Heart left ventricle (tissue), 16 donors: ENCODE measurements around the gene METTL24. TPM values are rescaled to one million over a fixed set of nuclear protein-coding genes. Genes with fewer than 3 reads are reported as not detected.

ENCODE experiments used
- ATAC-seq, 4 donors: fragments of 200-7000 bp; cut with Tn5 transposase; one replicate each; pipeline ENCODE4 v1.9.1; 2020 to 2022; ENCODE audit warnings: moderate library complexity in 4 of 4, mild to moderate bottlenecking in 3 of 4, moderate number of reproducible peaks in 1 of 4
- DNase-seq, 5 donors: peaks; one replicate each; pipeline ENCODE4 v3.0.0-alpha.2; 2020
- H3K27ac ChIP-seq, 12 donors: fragments of 200-600 bp; sonication (generic) in 4 of 12; one replicate each; pipeline versions ENCODE4 v1.5.0 to v1.8.0; 2016 to 2022; ENCODE audit warnings: mild to moderate bottlenecking in 2 of 12
- H3K27me3 ChIP-seq, 9 donors: fragments of 200-600 bp; sonication (generic) in 2 of 9; one replicate each; pipeline versions ENCODE4 v1.5.1 to v1.8.0; 2016 to 2022; ENCODE audit warnings: mild to moderate bottlenecking in 3 of 9
- H3K36me3 ChIP-seq, 9 donors: fragments of 200-600 bp; sonication (generic) in 2 of 9; one replicate each; pipeline versions ENCODE4 v1.5.0 to v1.8.0; 2018 to 2022; ENCODE audit warnings: mild to moderate bottlenecking in 2 of 9
- H3K4me1 ChIP-seq, 12 donors: fragments of 200-600 bp; sonication (generic) in 4 of 12; one replicate each; pipeline versions ENCODE4 v1.5.0 to v1.8.0; 2016 to 2022; ENCODE audit warnings: mild to moderate bottlenecking in 3 of 12
- H3K4me3 ChIP-seq, 12 donors: fragments of 200-600 bp; sonication (generic) in 4 of 12; one replicate each; pipeline versions ENCODE4 v1.5.0 to v1.8.0; 2017 to 2022; ENCODE audit warnings: mild to moderate bottlenecking in 9 of 12, moderate library complexity in 4 of 12
- H3K9me3 ChIP-seq, 12 donors: fragments of 200-600 bp; sonication (generic) in 4 of 12; one replicate each; pipeline versions ENCODE4 v1.5.0 to v1.8.0; 2016 to 2022; ENCODE audit warnings: mild to moderate bottlenecking in 1 of 12
- POLR2A ChIP-seq, 2 donors: fragments of 450-650 bp; IDR thresholded peaks; one replicate each; pipeline ENCODE4 v1.6.1; 2017; ENCODE audit warnings: antibody characterized with exemption in 2 of 2, mild to moderate bottlenecking in 2 of 2, moderate library complexity in 2 of 2
- WGBS, 4 donors: extraction: QIAGEN DNeasy Blood & Tissue Kit in 2 of 4; methylation state at CpG; one replicate each; pipeline versions ENCODE4 v1.1.5 to v1.1.7; 2013 to 2018; 5-methylcytosine and 5-hydroxymethylcytosine counted together
- intact Hi-C, 10 donors: fragments of 100-400 bp; cut with DNase I; formaldehyde crosslinking; loops; one replicate each; pipeline versions ENCODE4 v1.11.1 to v1.14.2; 2022
- polyA plus RNA-seq, 2 donors: library from polyadenylated mRNA; stranded (reverse); fragments of 200-250 nt; gene quantifications; one replicate each; pipeline ENCODE4 v1.2.3, GENCODE V29; 2013
- total RNA-seq, 9 donors: library from RNA; depleted of rRNA in 2 of 9; stranded (reverse); fragments of >200 nt in 2 of 9; fragmentation: NEBNext Ultra II Directional in 3 of 9; extraction: Animal tissue kit (Norgen Biotek cat#: 25700) in 3 of 9; gene quantifications; one replicate each; pipeline versions ENCODE4 v1.1.0 to v1.2.4, GENCODE V29; 2016 to 2023
- TF ChIP-seq, protein P1 (sequence below), 12 donors: fragments of 200-600 bp; sonication (generic) in 4 of 12; IDR thresholded peaks; one replicate each; pipeline versions ENCODE4 v1.5.0 to v1.8.0; 2018 to 2022; ENCODE audit warnings: antibody characterized with exemption in 12 of 12, mild to moderate bottlenecking in 5 of 12
- donor health status: ischemic (EF 13 %, LVEDD 7.1; RV severe dilation, severe dysfunction).
- donor health status: healthy with polysubstance abuse.
- donor health status: DM: no; HTN: yes; CAD: no.
- donor health status: DM: no; HTN: no; CAD: no.
- donor health status: ischemic (EF 25% LVEDD 6.9; RV normal size, moderate dysfunction).
- donor health status: ischemic (EF 25% LVEDD 5.7; RV mildly dilated, moderate dysfunction).
- donor health status: healthy.
- donor health status: DM: yes; HTN: yes; CAD: no.
- donor health status: ischemic (EF 35%, LVEDD 5.7; RV mildly dilated, moderate dysfunction).
- donor health status: nonischemic (EF 11% LVEDD 7.7; RV severe dilation, severe dysfunction).
- donor health status: DM: yes; HTN: yes; CAD: no.
- donor health status: PGD.
- donor health status: ischemic (EF 29% LVEDD 5.4; RV normal size, mild dysfunction).
- donor health status: nonischemic (EF 23%, LVEDD 6.1; RV moderate dilation, normal function).

METTL24 gene
- total and polyA plus RNA-seq, 11 donors: 0.60 to 2.8 (median 1.8) TPM; not detected in 3

DNA sequence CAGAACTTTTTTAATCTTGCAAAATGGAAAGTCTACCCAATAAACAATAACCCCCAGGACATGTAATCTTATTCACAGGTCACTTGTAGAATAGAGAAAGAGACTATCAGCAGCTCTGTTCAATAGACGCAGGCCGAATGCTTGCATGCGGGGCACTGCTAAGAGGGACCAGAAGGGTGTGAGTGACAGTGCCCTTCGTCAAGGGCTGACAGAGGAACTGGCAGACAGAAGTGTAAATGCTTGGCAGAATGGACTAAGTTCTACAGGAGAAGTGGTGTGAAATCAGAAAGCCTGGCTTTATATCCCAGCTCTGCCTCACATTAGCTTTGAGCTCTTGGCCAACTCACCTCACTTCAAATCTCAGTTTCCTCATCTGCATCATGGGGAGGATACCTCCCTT, 36.3 kb upstream of the METTL24 start:
- Histone ChIP-seq H3K27me3 (no peaks in the 10 kb centered on the region), H3K4me1 (peaks cover 0 to 30% (median 7%) of the 10 kb centered on the region in 12 donors), H3K9me3 (no peaks in the 10 kb centered on the region), H3K36me3 (peaks cover 0 to 7% (median 0%) of the 10 kb centered on the region in 9 donors), H3K4me3 (no peak overlapping the region), H3K27ac (peak overlapping the region in 4 of 12 donors; percentile 16 to 28 (median 19))
- DNase-seq (peak in 1 of 5 donors; percentile 54), ATAC-seq (peak; percentile 44 to 86 (median 78))
- 56 to 64% (median 60%) methylated on average over 4 of the region's 4 CpGs for WGBS, 4 donors
- intact Hi-C loops: loop anchor here in 9 of 10 donors (5.0 to 10.0 kb wide), 10 partner anchors 217 to 870 kb away; partner anchors contain the start of gene WASF1 (in 6 of the 9)
- TF ChIP-seq, protein P1, sequence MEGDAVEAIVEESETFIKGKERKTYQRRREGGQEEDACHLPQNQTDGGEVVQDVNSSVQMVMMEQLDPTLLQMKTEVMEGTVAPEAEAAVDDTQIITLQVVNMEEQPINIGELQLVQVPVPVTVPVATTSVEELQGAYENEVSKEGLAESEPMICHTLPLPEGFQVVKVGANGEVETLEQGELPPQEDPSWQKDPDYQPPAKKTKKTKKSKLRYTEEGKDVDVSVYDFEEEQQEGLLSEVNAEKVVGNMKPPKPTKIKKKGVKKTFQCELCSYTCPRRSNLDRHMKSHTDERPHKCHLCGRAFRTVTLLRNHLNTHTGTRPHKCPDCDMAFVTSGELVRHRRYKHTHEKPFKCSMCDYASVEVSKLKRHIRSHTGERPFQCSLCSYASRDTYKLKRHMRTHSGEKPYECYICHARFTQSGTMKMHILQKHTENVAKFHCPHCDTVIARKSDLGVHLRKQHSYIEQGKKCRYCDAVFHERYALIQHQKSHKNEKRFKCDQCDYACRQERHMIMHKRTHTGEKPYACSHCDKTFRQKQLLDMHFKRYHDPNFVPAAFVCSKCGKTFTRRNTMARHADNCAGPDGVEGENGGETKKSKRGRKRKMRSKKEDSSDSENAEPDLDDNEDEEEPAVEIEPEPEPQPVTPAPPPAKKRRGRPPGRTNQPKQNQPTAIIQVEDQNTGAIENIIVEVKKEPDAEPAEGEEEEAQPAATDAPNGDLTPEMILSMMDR (IDR thresholded peaks at IDR 0.05): no peak
- no peak for TF ChIP-seq POLR2A (IDR thresholded peaks at IDR 0.05)

DNA sequence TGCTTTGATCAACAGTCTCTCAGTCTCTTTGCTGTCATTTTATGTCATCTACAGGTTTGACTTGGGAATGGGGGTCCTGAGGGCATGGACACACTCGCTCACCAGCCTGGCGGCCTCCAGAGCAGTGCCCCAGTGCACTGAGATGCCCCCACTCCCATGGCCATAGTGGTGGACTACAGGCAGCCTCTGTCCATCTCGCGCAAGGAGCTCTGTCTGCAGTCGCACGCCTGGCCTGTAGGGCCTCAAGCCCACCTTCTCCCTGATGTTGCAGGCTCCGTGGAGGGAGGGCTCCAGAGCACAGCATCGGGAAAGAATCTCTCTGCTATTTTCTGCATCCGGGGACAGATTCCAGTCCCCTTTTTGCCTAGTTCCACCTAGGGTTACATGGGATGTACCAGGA, 34.6 kb upstream of the METTL24 start:
- peaks cover 0 to 27% (median 6%) of the 10 kb centered on the region in 12 donors for H3K4me1 ChIP-seq
- H3K27me3 ChIP-seq: no peaks in the 10 kb centered on the region
- DNase-seq (no peak), ATAC-seq (no peak)
- H3K9me3 ChIP-seq: no peaks in the 10 kb centered on the region
- H3K36me3 ChIP-seq: peaks cover 0 to 7% (median 0%) of the 10 kb centered on the region in 9 donors
- H3K4me3 ChIP-seq: no peak overlapping the region
- TF ChIP-seq POLR2A (IDR thresholded peaks at IDR 0.05): no peak
- TF ChIP-seq, protein P1 (IDR thresholded peaks at IDR 0.05): no peak
- H3K27ac ChIP-seq: no peak overlapping the region
- WGBS, 4 donors: 65 to 79% (median 69%) methylated on average over 5 to 9 of the region's 9 CpGs
- intact Hi-C loops: loop anchor here in 9 of 10 donors (5.0 to 10.0 kb wide), 10 partner anchors 215 to 868 kb away; partner anchors contain the start of gene WASF1 (in 6 of the 9)

DNA sequence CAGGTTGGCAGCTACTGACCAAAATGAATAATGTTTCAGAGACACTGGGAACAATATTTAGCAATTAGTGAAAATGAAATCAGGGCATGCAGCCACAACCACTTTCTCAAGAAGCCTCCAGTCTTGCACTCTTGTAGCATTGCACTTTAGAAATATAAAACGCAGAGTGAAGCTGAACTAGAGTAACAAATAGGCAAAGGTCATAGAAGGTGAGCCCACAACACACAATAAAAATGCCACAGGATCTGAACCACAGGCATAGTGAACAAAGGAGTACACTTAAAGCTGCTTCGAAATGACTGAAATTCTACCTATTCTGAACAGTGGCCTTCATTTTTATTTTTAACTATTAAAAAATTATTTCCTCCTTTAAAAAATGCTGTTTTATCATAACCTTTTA, 32.3 kb upstream of the METTL24 start:
- TF ChIP-seq POLR2A (IDR thresholded peaks at IDR 0.05): no peak
- TF ChIP-seq, protein P1 (IDR thresholded peaks at IDR 0.05): no peak
- H3K9me3 ChIP-seq: no peaks in the 10 kb centered on the region
- peaks cover 0 to 19% (median 6%) of the 10 kb centered on the region in 12 donors for H3K4me1 ChIP-seq
- ATAC-seq: no peak
- H3K27me3 ChIP-seq: no peaks in the 10 kb centered on the region
- no peak overlapping the region for H3K4me3 ChIP-seq
- no peak for DNase-seq
- intact Hi-C loops: loop anchor here (2.0 to 10.0 kb wide), 12 partner anchors 212 to 866 kb away; partner anchors contain the start of gene WASF1 (in 10 of the 10)
- 49 to 69% (median 55%) methylated on average over 2 of the region's 2 CpGs for WGBS, 4 donors
- peaks cover 0 to 7% (median 0%) of the 10 kb centered on the region in 9 donors for H3K36me3 ChIP-seq
- H3K27ac ChIP-seq: peak overlapping the region in 1 of 12 donors; percentile 12

DNA sequence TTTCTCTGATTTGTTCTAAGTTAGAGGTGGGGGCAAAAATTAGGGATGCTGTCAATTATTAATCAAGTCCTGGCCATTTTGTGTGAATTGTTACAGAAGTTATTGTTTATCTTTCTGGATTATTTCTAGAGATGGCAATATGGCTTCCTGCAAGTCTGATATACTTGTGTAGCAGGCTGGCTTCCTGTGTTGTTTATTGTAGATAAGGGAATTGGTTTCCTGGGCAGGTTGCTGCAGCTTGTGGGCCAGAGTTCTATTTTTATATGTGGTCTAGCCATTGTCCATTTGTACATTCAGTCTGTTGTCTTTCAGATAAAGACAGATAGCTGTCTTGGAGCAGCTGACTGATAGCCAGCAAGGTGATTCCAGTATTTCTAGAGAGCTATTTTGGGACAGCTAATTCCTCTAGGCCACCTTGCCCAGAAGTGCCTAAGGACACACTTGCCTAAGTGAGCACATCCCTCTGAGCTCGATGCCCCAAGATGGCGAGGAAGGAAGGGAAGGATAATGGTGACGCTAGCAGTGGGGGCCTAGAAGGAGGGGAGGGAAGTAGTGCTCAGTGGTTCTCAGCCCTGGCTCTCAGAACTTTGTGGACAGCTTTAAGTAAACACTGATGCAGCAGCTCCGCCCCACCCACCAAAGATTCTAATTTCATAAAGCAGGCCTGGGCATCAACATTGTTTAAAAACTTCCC, 31.7 kb upstream of the METTL24 start:
- 63 to 71% (median 67%) methylated on average over 4 of the region's 4 CpGs for WGBS, 4 donors
- Histone ChIP-seq H3K9me3 (no peaks in the 10 kb centered on the region), H3K36me3 (peaks cover 0 to 7% (median 0%) of the 10 kb centered on the region in 9 donors), H3K4me1 (peaks cover 0 to 13% (median 5%) of the 10 kb centered on the region in 12 donors), H3K27ac (peak overlapping the region in 1 of 12 donors; percentile 12), H3K4me3 (no peak overlapping the region), H3K27me3 (no peaks in the 10 kb centered on the region)
- peak in 3 of 4 donors; percentile 7 to 57 (median 29) for ATAC-seq
- no peak for DNase-seq
- intact Hi-C loops: loop anchor here (2.0 to 10.0 kb wide), 12 partner anchors 211 to 865 kb away; partner anchors contain the start of gene WASF1 (in 10 of the 10)
- TF ChIP-seq POLR2A (IDR thresholded peaks at IDR 0.05): no peak
- TF ChIP-seq, protein P1 (IDR thresholded peaks at IDR 0.05): no peak
